Breast epithelium (tissue), 4 donors: ENCODE measurements around the gene RWDD2A. TPM values are rescaled to one million over a fixed set of nuclear protein-coding genes. Genes with fewer than 3 reads are reported as not detected.

Experiments
- DNase-seq, 2 donors: peaks; one replicate each; pipeline ENCODE4 v3.0.0-alpha.2; 2019; ENCODE audit warnings: low spot score in 2 of 2
- H3K27ac ChIP-seq, 2 donors: fragments of 200-600 bp; sonication (generic) in 1 of 2; one replicate each; pipeline ENCODE4 v1.5.1; 2016 to 2019; ENCODE audit warnings: mild to moderate bottlenecking in 1 of 2
- H3K27me3 ChIP-seq, 2 donors: fragments of 200-600 bp; sonication (generic) in 1 of 2; one replicate each; pipeline versions ENCODE4 v1.5.1 to v1.6.0; 2017 to 2019; ENCODE audit warnings: control low read depth in 1 of 2, mild to moderate bottlenecking in 1 of 2
- H3K36me3 ChIP-seq: fragments of 200-600 bp; one replicate; pipeline ENCODE4 v1.5.1; 2019
- H3K4me1 ChIP-seq, 2 donors: fragments of 200-600 bp; sonication (generic); one replicate each; pipeline ENCODE4 v1.5.1; 2016 to 2019; ENCODE audit warnings: control low read depth in 1 of 2
- H3K4me3 ChIP-seq, 3 donors: fragments of 200-600 bp; sonication (generic); 1 replicate in 2 of 3; 2 replicates in 1 of 3; pipeline ENCODE4 v1.5.1; 2016 to 2019; ENCODE audit warnings: mild to moderate bottlenecking in 3 of 3, moderate library complexity in 2 of 3
- H3K9me3 ChIP-seq, 2 donors: fragments of 200-600 bp; sonication (generic) in 1 of 2; one replicate each; pipeline ENCODE4 v1.5.1; 2016 to 2019; ENCODE audit warnings: control low read depth in 1 of 2
- POLR2A ChIP-seq: fragments of 450-650 bp; IDR thresholded peaks from one replicate; pipeline ENCODE4 v1.6.1; 2016; ENCODE audit warnings: antibody characterized with exemption, mild to moderate bottlenecking, moderate library complexity
- POLR2AphosphoS5 ChIP-seq, 3 donors: sonication (generic); formaldehyde crosslinking; IDR thresholded peaks; one replicate each; pipeline ENCODE4 v1.6.1; 2017; ENCODE audit warnings: antibody characterized with exemption in 3 of 3
- intact Hi-C: fragments of 100-400 bp; cut with DNase I; formaldehyde crosslinking; loops from one replicate; pipeline ENCODE4 v1.15.1; 2023; ENCODE audit warnings: low total_unique reads
- total RNA-seq, 3 donors: library from RNA; depleted of rRNA; stranded (reverse); fragments of >200 nt; gene quantifications; one replicate each; pipeline ENCODE4 v1.1.0, GENCODE V29; 2016
- TF ChIP-seq, protein P1 (sequence below), 3 donors: fragments of 450-650 bp; IDR thresholded peaks; one replicate each; pipeline ENCODE4 v1.5.1; 2016 to 2017; ENCODE audit warnings: antibody characterized with exemption in 3 of 3, mild to moderate bottlenecking in 3 of 3, moderate library complexity in 3 of 3

The RWDD2A gene
- total RNA-seq, 3 donors from 2014 or later, result 3.0 to 3.7 (median 3.6) TPM

DNA sequence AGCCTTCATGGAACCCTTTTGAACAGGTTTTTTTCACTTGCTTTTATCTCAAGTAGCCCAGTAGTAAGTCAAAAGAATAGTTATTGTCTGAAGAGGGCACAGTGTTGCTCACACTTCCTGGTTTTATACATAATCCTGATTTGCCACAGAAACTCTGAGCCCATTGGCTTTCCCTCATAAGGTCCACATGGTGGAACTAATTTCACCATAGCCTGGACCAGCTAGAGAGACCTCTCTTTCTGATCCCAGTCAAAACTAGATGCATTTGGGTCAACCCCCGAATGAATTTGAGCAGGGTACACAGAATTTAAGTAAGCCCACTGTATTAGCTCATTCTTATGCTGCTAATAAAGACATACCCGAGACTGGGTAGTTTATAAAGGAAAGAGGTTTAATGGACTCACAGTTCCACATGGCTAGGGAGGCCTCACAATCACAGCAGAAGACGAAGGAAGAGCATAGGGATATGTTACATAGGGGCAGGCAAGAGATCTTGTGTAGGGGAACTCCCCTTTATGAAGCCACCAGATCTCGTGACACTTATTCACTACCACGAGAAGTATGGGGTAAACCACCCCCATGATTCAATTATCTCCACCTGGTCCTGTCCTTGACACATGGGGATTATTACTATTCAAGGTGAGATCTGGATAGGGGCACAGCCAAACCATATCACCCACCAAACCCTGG lies 6.2 kb downstream of the RWDD2A start:
- intact Hi-C loops, result no loop called here
- TF ChIP-seq POLR2AphosphoS5 (IDR thresholded peaks at IDR 0.05), result no peak
- no peak for TF ChIP-seq POLR2A
- TF ChIP-seq, protein P1, sequence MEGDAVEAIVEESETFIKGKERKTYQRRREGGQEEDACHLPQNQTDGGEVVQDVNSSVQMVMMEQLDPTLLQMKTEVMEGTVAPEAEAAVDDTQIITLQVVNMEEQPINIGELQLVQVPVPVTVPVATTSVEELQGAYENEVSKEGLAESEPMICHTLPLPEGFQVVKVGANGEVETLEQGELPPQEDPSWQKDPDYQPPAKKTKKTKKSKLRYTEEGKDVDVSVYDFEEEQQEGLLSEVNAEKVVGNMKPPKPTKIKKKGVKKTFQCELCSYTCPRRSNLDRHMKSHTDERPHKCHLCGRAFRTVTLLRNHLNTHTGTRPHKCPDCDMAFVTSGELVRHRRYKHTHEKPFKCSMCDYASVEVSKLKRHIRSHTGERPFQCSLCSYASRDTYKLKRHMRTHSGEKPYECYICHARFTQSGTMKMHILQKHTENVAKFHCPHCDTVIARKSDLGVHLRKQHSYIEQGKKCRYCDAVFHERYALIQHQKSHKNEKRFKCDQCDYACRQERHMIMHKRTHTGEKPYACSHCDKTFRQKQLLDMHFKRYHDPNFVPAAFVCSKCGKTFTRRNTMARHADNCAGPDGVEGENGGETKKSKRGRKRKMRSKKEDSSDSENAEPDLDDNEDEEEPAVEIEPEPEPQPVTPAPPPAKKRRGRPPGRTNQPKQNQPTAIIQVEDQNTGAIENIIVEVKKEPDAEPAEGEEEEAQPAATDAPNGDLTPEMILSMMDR (IDR thresholded peaks at IDR 0.05), result no peak
- H3K4me1 ChIP-seq, result no peaks in the 10 kb centered on the region
- H3K27me3 ChIP-seq, result no peaks in the 10 kb centered on the region
- H3K9me3 ChIP-seq, result no peaks in the 10 kb centered on the region
- no peaks in the 10 kb centered on the region for H3K36me3 ChIP-seq
- no peak for DNase-seq
- no peak overlapping the region for H3K4me3 ChIP-seq
- H3K27ac ChIP-seq, result no peak overlapping the region

- TF ChIP-seq POLR2AphosphoS5 (IDR thresholded peaks at IDR 0.05) (no peak), POLR2A (no peak)
- TF ChIP-seq, protein P1 (IDR thresholded peaks at IDR 0.05), result no peak
- intact Hi-C loops, result no loop called here
- Histone ChIP-seq H3K9me3 (no peaks in the 10 kb centered on the region), H3K4me3 (no peak overlapping the region), H3K27me3 (no peaks in the 10 kb centered on the region), H3K27ac (no peak overlapping the region), H3K4me1 (no peaks in the 10 kb centered on the region), H3K36me3 (no peaks in the 10 kb centered on the region)
- DNase-seq, result no peak
These were observed 6.7 kb downstream of the RWDD2A start for GRCh38 chr6:83199863-83200225.

GRCh38 chr6:83202031-83202430 lies 8.9 kb downstream of the RWDD2A start:
- Histone ChIP-seq H3K36me3 (no peaks in the 10 kb centered on the region), H3K27ac (no peak overlapping the region), H3K27me3 (no peaks in the 10 kb centered on the region), H3K4me1 (no peaks in the 10 kb centered on the region), H3K4me3 (no peak overlapping the region), H3K9me3 (no peaks in the 10 kb centered on the region)
- intact Hi-C loops, result no loop called here
- no peak for DNase-seq
- TF ChIP-seq POLR2A, result no peak
- TF ChIP-seq, protein P1 (IDR thresholded peaks at IDR 0.05), result no peak
- no peak for TF ChIP-seq POLR2AphosphoS5 (IDR thresholded peaks at IDR 0.05)

DNA sequence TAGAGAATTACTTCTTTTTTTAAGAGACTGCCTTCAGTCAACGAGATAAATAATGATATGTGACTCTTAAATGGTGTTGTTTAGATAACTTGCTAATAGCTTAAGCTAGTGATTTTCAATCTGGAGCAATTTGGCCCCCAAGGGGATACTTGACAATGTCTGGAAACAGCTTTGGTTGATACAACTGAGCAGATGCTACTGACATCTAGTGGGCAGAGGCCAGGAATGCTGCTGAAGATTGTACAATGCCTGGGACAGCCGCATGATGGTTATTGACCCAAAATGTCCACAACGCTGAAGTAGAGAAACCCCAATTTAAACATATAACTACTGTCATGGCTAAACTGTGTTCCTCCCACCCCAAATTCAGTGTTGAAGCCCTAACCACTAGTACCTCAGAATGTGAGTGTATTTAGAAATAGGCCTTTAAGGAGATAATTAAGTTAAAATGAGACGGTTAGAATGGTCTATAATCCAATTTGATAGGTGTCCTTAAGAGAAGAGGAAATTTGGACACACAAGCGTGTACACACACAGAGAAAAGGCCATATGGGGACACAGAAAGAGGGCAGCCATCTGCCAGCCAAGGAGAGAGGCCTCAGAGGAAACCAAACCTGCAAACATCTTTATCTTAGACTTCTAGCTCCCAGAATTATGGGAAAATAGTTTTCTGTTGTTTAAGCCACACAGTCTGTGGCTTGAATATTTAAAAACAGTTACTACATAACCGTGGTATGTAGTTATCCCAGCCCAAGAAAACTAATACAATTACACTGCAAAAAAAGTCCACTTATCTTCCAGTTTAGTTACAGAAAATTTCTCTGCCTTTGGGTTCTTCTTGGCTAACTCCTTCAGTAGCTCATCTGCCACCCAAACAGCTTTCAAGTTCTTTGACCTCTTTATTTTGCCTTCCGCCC lies 22.2 kb downstream of the RWDD2A start:
- Histone ChIP-seq H3K27me3 (no peaks in the 10 kb centered on the region), H3K27ac (no peak overlapping the region), H3K36me3 (no peaks in the 10 kb centered on the region), H3K4me1 (no peaks in the 10 kb centered on the region), H3K9me3 (no peaks in the 10 kb centered on the region), H3K4me3 (no peak overlapping the region)
- intact Hi-C loops, result no loop called here
- TF ChIP-seq, protein P1 (IDR thresholded peaks at IDR 0.05), result peak; percentile 22 to 62 (median 62)
- no peak for TF ChIP-seq POLR2A
- peak in 1 of 2 donors; percentile 38 for DNase-seq

- intact Hi-C loops, result no loop called here
- no peaks in the 10 kb centered on the region for H3K27me3 ChIP-seq
- no peak for TF ChIP-seq POLR2AphosphoS5 (IDR thresholded peaks at IDR 0.05)
- TF ChIP-seq POLR2A, result no peak
- TF ChIP-seq, protein P1 (IDR thresholded peaks at IDR 0.05), result no peak
These were observed 23.6 kb downstream of the RWDD2A start for GRCh38 chr6:83216806-83217205.

More at GRCh38 chr6:83216806-83217205, 23.6 kb downstream of the RWDD2A start:
- no peaks in the 10 kb centered on the region for H3K36me3 ChIP-seq
- H3K4me1 ChIP-seq, result no peaks in the 10 kb centered on the region
- H3K9me3 ChIP-seq, result no peaks in the 10 kb centered on the region
- H3K27ac ChIP-seq, result no peak overlapping the region
- H3K4me3 ChIP-seq, result no peak overlapping the region
- DNase-seq, result no peak
